CD4-positive, alpha-beta T cell treated with Interferon gamma for 1 hour (primary cell): ENCODE measurements around the gene SMAD4.
"Not testable (repeated sequence)": the region's sequence is repeated elsewhere in the genome, so short reads cannot be mapped to it uniquely, and the experiment has no call there.

Experiments used
- DNase-seq: peaks from one replicate; pipeline ENCODE4 v3.0.0-alpha.2; 2020

The SMAD4 gene

DNA sequence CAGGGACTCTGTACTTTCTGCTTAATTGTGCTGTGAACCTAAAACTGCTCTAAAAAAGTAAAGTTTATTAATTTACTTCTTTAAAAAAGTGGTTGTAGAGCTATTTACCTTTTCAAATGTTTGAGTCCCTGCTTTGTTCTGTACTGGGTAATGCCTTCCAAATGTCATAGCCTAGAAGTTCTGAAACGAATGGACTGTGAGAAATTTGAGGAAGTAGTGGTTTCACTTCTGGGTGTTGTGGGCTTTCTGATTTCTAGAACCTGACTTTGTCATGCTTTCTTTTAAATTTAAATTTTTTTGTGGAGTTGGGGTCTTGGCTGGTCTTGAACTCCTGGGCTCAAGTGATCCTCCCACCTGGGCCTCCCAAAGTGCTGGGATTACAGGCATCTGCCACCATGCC, 44.6 kb downstream of the SMAD4 start:
- no peak for DNase-seq

DNA sequence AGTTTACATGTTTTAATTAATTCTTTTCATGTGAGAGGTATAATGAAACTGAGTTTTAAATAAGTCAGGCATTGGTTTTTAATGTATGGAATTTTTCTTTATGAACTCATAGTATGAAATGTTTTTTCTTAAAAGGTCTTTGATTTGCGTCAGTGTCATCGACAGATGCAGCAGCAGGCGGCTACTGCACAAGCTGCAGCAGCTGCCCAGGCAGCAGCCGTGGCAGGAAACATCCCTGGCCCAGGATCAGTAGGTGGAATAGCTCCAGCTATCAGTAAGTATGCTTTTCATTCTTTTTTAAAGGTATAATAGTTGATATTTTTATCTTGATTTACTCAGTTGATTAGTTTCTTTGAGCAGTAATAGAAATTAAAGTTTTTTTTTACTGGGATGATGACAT, 46.5 kb downstream of the SMAD4 start:
- no peak for DNase-seq

DNA sequence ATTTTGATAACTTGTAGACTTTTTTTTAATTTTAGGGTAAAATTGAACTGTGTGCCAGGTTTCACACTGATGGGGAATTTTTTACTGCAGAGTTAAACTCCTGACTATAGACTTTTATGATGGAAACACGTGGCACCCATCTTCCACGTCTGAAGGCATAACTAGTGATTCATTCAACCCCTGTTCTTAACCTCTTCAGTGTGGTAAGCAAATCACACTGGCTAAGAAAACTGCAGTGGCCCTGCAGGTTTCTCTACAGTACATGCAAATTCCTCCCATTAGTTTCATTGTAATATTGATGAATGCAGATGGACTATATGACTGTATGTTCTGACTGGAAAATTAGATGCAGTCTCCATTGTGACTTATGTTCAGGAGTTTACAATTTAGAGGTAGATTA, 47.2 kb downstream of the SMAD4 start:
- DNase-seq, result no peak

DNA sequence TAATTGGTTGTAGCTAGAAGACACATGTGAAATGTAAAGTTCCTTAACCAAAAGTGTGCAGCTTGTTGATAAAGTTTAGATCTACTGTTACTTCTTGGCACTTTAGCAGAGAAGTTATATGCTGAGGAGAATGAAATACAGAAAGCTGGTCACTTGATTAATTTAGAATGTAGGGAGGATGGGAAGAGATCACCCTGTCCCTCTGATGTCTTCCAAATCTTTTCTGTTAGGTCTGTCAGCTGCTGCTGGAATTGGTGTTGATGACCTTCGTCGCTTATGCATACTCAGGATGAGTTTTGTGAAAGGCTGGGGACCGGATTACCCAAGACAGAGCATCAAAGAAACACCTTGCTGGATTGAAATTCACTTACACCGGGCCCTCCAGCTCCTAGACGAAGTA, 48.0 kb downstream of the SMAD4 start:
- DNase-seq, result no peak

DNA sequence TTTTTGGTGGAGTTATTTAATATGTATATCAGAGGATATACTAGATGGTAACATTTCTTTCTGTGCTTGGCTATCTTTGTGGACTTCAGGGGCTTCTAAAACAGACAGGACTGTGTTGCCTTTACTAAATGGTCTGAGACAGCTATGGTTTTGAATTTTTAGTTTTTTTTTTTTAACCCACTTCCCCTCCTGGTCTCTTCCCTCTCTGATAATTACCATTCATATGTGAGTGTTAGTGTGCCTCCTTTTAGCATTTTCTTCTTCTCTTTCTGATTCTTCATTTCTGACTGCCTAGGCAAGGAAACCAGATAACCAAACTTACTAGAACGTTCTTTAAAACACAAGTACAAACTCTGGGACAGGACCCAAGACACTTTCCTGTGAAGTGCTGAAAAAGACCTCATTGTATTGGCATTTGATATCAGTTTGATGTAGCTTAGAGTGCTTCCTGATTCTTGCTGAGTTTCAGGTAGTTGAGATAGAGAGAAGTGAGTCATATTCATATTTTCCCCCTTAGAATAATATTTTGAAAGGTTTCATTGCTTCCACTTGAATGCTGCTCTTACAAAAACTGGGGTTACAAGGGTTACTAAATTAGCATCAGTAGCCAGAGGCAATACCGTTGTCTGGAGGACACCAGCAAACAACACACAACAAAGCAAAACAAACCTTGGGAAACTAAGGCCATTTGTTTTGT, 52.7 kb downstream of the SMAD4 start:
- no peak for DNase-seq

DNA sequence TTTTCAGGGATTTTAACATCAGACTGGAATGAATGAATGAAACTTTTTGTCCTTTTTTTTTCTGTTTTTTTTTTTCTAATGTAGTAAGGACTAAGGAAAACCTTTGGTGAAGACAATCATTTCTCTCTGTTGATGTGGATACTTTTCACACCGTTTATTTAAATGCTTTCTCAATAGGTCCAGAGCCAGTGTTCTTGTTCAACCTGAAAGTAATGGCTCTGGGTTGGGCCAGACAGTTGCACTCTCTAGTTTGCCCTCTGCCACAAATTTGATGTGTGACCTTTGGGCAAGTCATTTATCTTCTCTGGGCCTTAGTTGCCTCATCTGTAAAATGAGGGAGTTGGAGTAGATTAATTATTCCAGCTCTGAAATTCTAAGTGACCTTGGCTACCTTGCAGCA, 53.4 kb downstream of the SMAD4 start:
- no peak for DNase-seq

DNA sequence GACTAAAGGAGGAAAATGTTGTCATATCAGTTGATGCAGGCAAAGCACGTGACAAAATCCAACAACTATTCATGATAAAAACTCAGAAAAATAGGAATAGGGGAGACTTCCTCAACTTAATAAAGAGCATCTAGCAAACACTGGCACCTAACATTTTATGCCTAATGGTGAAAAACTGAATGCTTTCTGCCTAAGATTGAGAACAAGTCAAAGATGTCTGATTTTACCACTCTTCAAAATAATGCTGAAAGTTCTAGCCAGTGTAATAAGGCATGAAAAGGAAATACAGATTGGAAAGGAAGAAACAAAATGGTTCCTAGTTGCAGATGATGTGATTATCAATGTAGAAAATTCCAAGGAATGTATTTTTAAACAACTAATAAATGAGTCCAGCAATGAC, 58.4 kb downstream of the SMAD4 start:
- no peak for DNase-seq

DNA sequence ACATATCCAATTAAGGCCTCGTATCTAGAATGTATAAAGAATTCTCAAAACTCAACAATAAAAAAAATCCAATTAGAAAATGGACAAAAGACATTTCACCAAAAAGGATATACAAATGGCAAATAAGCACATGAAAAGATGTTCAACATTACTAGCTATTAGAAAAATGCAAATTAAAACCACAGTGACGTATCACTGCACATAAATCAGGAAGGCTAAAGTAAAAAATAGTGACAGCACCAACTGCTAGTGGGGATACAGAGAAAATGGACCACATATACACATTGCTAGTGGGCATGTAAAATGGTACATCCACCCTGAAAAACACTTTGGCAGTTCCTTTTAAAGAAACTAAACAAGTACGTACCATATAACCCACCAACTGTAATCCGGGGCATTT, 59.7 kb downstream of the SMAD4 start:
- no peak for DNase-seq

DNA sequence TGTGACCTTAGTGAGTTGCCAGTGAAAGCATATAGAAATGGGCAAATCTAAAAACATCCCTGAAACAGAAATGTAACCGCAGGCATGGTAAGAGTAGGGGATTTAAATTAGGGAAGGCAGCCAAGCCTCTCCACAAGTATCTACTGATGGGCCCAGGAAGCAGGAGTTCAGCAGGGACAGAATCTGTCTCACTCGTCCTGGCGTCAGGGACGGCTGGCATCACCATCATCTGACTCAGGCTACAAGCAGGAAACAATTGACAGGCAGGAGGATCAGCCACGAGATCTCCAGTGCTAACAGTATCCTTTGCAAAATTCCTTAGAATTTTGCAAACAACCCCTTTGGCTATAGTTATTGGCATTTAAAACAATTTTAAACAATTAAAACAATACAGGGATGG, 61.3 kb downstream of the SMAD4 start:
- no peak for DNase-seq

DNA sequence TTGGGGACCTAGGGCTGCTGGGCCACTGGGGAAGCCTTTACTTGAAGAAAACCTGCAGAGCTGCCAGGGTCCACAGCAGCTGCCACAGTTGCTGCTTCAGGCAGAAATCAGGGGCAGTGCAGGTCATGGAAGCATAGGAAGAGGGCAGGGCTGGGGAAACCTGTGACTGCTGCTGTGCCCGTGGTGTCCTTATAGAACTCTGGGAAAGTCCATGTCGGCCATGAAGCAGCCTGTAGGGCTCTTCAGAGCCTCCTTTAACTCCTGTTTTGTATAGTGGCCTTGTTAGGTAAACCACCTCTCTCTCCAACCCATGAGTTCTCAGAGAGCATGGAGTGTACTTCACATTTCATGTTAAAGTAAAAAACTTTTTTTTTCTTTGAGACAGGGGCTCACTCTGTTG, 62.1 kb downstream of the SMAD4 start:
- no peak for DNase-seq

DNA sequence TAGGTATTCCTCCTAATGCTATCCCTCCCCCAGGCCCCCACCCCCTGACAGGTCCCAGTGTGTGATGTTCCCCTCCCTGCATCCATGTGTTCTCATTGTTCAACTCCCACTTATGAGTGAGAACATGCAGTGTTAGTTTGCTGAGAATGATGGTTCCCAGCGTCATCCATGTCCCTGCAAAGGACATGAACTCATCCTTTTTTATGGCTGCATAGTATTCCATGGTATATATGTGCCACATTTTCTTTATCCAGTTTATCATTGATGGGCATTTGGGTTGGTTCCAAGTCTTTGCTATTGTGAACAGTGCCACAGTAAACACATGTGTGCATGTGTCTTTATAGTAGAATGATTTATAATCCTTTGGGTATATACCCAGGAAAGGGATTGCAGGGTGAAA, 63.0 kb downstream of the SMAD4 start:
- not testable (repeated sequence) for DNase-seq

DNA sequence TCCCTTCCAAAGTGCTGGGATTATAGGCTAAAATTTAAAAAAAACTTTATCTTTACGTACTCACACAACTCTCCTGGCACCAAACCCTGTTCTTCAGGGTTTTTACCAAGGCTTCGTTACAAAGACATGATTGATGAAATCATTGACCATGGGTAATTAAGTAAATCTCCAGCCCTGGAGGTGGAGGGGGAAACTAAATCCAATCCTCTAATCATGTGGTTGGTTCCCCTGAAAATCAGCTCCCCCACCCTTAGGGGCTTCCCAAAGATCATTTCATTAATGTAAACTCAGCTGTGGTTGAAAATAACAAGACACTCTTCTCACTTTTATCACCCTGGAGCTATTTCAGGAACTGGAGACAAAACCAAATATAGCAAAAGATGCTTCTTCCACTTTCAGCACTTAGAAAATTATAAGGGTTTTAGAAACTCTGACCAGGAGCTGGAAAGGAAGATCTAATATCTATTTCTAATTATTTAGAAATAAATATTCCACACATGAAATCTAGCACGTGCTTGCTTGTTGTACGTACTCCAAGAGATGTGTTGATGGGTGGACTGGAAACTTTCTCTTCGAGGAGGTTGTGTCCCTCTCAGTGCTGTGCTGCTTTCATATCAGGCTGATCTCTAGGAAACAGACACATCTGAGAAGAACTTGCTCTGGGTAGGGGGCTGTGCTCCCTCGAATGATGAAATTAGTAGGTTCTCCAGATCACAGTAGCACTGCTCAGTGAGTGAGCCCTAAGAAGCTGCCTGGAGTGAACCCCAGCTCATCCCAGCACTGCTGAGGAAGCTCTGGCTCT, 67.2 kb downstream of the SMAD4 start:
- no peak for DNase-seq

DNA sequence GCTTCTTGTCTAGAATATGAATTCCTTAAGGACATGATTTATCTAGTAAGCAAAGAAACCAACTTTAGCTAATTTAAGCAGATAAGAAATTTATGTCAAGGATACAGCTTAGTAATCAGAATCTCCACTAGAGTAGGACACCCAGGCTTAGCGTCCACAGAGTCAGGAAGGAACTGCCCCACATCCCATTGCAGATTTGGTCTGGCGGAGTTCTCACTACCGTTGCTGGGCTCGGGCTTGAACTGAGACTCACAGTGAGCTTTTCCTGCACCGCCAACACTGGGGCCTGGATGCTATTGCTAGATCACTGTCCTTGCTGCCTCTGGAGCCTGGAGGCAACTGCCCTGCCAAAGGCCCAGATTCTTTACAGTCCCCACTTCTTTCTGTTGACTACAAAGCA, 68.1 kb downstream of the SMAD4 start:
- DNase-seq, result no peak

DNA sequence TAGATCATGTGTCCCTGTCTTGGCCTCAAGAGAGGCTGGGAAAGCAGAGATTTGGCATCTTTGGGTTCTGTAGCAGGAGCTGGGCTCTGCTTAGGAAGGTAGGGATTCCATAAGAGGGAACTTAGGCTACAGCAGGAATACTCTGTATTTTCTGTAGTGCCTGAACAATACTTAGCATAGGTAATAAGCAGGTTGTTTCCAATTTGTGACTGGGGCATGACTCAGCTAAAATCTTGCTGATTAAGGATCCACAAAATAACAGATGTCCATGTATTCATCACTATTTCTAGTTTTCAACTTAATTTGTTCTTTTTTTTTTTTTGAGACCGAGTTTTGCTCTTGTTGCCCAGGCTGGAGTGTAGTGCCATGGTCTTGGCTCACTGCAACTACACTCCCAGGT, 68.5 kb downstream of the SMAD4 start:
- DNase-seq, result no peak

DNA sequence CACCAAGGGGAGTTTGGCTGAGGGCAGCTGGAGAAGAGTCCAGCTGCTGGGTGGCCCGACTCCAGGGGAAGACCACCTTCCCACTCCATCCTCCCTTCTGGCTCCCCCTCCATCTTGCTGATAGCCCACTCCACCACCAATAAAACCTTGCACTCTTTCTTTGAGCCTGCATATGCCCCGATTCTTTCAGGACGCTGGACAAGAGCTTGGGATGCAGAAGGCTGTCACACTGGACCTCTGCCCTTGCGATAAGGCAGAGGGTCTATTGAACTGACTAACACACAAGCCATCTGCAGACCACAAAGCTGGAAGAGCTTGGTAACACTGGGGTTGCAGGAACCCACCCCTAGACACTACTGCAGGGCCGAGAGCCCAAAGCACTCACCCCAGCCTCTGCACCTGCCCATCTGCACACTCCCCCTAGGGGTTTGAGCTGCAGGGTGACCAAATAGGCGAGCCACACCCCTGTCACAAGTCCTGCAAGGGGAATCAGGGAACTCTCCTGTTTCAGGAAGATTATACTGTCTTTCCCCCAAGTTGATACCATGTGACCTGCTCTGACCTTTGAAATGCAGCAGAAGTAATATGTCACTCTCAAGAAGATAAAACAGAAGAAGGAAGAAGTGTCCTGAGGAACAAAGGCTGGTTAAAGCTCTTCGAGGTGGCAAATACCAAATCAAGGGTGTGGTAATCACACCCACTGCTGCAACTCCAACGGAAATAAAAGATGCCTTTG, 70.5 kb downstream of the SMAD4 start:
- DNase-seq, result no peak

DNA sequence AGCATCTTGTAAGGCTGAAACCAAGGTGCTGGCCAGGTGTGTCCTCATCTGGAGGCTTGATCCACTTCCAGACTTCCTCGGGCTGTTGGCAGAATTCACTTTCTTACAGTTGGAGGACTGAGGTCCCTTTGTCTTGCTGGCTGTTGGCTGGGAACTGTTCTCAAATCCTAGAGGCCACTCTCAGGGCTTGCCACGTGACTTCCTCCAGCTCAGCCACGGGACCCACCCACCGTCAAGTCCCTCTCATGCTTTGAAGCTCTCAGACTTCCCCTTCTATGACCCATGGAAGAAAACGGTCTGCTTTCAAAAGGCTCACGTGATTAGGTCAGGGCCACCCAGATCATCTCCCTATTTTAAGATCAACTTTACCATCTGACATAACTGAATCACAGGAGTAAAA, 77.1 kb downstream of the SMAD4 start:
- peak; percentile 16 for DNase-seq

DNA sequence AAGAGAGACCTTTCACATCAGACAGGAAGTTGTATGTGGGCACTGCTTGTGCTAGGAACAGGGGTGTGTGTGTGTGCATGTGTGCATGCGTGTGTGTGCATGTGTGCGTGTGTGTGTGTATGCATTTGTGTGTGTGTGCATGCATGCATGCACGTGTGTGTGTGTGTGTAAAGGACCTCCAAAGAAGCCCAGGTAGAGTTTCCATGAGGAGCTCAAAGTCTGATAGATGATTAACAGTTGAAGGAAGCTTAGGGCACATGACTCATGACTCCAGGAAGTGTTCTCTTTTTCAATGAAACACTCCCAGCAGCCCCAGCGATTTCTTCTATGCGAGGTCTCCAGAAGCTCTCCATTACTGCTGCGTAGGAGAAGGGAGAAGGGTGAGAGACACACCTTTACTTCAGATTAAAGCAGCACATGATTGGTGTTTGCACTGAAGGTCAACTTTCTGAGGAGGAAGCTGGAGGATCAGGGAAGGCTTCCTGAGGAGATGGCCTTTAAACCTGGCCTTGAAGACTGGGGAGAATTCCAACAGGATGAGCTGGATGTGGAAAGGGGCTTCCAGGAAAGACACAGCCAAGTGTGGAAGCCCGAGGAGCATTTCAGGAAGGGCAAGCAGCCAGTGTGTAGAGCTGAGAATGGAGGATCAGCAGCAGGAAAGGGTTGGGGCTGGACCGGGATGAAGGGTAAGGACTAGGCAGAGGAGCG, 77.7 kb downstream of the SMAD4 start:
- DNase-seq, result no peak

DNA sequence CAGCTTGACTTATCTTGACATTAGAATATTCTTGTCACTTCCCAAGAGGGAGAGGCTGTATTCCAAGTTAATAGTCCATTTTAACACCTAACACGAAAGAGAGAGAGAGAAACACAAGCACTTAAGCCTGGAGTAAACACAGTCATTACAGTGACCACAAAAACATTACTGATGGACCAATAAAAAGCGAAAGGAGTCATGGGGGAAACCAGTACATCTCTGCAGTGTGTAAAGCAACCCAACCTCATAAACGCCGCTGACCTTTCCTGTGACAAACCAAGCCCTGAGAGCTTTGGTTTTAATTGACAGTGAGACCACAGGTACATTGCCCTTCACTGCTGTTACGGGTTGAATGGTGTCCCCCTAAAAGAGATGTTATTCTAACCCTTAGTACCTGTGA, 78.3 kb downstream of the SMAD4 start:
- DNase-seq, result no peak

DNA sequence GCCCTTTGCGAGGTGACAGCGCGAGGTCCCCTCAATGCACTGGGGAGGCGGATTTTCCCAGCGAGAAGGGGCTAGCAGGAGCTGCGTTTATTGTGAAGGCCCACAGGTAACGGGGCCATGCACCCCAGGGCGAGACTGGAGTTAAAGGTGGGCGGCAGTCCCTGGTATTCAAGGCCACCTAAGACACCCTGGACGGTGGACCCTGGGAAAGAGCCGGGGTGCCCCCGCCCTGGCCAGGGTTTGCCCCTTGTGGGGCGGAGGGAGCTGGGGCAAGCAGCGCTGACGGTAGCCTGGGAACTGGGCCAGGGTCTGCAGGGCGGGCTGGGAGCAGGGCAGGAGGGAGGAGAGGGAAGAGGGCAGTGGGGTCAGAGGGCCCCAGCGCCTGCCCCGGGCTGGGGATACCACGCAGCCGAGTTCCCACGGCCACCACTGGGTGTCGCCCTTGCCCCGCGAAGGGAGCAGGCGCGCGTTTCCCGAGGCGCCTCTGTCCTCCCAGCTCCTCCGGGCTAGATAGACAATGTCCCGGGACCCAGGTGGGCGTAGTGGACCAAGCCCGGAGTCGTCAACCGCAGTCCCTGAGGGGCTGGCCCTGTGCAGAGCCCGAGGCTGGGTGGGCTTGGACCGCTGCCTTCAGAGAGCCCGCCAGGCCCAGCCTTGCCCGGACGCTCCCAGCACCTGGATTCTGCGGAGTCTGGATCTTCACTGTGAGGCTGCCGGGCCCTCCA, 80.2 kb downstream of the SMAD4 start:
- DNase-seq, result peak; percentile 46

DNA sequence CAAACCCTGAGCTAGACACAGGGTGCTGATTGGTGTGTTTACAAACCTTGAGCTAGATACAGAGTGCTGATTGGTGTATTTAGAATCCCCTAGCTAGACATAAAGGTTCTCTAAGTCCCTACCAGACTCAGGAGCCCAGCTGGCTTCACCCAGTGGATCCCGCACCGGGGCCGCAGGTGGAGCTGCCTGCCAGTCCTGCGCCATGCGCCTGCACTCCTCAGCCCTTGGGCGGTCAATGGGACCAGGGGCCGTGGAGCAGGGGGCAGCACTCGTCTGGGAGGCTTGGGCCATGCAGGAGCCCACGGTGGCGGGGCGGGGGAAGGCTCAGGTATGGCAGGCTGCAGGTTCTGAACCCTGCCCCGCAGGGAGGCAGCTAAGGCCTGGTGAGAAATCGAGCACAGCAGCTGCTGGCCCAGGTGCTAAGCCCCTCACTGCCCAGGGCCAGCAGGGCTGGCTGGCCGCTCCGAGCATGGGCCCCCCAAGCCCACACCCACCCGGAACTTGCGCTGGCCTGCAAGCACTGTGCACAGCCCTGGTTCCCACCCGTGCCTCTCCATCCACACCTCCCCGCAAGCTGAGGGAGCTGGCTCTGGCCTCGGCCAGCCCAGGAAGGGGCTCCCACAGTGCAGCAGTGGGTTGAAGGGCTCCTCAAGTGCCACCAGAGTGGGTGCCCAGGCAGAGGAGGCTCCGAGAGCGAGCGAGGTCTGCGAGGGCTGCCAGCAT, 81.8 kb downstream of the SMAD4 start:
- not testable (repeated sequence) for DNase-seq

DNA sequence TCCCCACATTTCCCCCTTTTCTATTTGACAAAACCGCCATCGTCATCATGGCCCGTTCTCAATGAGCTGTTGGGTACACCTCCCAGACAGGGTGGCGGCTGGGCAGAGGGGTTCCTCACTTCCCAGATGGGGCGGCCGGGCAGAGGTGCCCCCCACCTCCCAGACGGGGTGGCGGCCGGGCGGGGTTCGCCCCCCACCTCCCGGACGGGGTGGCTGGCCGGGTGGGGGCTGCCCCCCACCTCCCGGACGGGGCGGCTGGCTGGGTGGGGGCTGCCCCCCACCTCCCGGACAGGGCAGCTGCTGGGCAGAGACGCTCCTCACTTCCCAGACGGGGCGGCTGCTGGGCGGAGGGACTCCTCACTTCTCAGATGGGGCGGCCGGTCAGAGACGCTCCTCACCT, 87.0 kb downstream of the SMAD4 start:
- DNase-seq, result not testable (repeated sequence)

DNA sequence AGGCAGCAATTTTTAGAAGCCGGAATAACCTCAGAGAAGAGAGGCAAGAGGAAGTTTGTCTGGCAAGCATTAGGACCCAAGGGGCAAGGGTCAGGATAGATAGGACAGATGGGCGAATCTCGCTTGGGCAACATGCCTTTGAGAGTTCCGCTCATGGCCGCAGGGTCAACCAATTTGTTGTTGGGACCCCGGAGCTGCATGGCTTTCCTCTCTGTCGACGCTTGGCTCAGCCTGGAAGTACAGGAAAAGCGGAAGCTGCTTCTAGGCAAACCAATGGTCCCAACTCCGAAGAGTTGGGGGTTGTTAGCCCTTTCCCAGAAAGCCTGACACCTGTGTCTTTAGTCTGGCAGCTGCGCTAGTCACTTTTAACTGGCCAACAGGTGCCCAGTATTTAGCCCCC, 89.5 kb downstream of the SMAD4 start:
- DNase-seq, result not testable (repeated sequence)
